Colonic mucosa (tissue), 4 donors: ENCODE results near the gene ADPRM. TPM values are rescaled to one million over a fixed set of nuclear protein-coding genes. Genes with fewer than 3 reads are reported as not detected.
A peak's percentile ranks its signal among the peaks of the same experiment; 100 is the strongest.

Source experiments
- DNase-seq: peaks from one replicate; pipeline ENCODE4 v3.0.0-alpha.2; 2020
- H3K27ac ChIP-seq: fragments of 200-600 bp; one replicate; pipeline ENCODE4 v1.8.0; 2021
- H3K27me3 ChIP-seq: fragments of 200-600 bp; one replicate; pipeline ENCODE4 v1.8.0; 2021
- H3K36me3 ChIP-seq: fragments of 200-600 bp; one replicate; pipeline ENCODE4 v1.8.0; 2021
- H3K4me1 ChIP-seq: fragments of 200-600 bp; one replicate; pipeline ENCODE4 v1.8.0; 2021; ENCODE audit warnings: mild to moderate bottlenecking
- H3K4me3 ChIP-seq: fragments of 200-600 bp; one replicate; pipeline ENCODE4 v1.8.0; 2021
- H3K9ac ChIP-seq, 2 donors: one replicate each; pipeline ENCODE4 v1.7.0; 2013; ENCODE audit warnings: control low read depth in 2 of 2, low read depth in 2 of 2, low read length in 2 of 2
- H3K9me3 ChIP-seq: fragments of 200-600 bp; one replicate; pipeline ENCODE4 v1.8.0; 2021
- intact Hi-C: fragments of 100-400 bp; cut with DNase I; formaldehyde crosslinking; loops from one replicate; pipeline ENCODE4 v1.14.1; 2022
- total RNA-seq, 2 donors: library from RNA; stranded (reverse); fragmentation: NEBNext Ultra II Directional in 1 of 2; extraction: Animal tissue kit (Norgen Biotek cat#: 25700) in 1 of 2; gene quantifications; one replicate each; pipeline ENCODE4 v1.2.1, GENCODE V29; 2021
- TF ChIP-seq, protein P1 (sequence below): fragments of 200-600 bp; IDR thresholded peaks from one replicate; pipeline ENCODE4 v1.8.0; 2022; ENCODE audit warnings: antibody characterized with exemption, mild to moderate bottlenecking
- donor health status: healthy.
- donor health status: DM: no; HTN: no; CAD: no.
- donor health status: DM: no; HTN: no; CAD: no.

The ADPRM gene
- total RNA-seq, 2 donors from 2014 or later: 4.1 to 7.7 TPM

GRCh38 chr17:10757647-10758046 lies 60.3 kb downstream of the ADPRM start:
- Histone ChIP-seq H3K36me3 (no peaks in the 10 kb centered on the region), H3K27me3 (no peaks in the 10 kb centered on the region), H3K27ac (peak overlapping the region; percentile 15), H3K9me3 (no peaks in the 10 kb centered on the region), H3K9ac (no peak overlapping the region), H3K4me3 (no peak overlapping the region), H3K4me1 (no peaks in the 10 kb centered on the region)
- intact Hi-C loops: no loop called here
- TF ChIP-seq, protein P1, sequence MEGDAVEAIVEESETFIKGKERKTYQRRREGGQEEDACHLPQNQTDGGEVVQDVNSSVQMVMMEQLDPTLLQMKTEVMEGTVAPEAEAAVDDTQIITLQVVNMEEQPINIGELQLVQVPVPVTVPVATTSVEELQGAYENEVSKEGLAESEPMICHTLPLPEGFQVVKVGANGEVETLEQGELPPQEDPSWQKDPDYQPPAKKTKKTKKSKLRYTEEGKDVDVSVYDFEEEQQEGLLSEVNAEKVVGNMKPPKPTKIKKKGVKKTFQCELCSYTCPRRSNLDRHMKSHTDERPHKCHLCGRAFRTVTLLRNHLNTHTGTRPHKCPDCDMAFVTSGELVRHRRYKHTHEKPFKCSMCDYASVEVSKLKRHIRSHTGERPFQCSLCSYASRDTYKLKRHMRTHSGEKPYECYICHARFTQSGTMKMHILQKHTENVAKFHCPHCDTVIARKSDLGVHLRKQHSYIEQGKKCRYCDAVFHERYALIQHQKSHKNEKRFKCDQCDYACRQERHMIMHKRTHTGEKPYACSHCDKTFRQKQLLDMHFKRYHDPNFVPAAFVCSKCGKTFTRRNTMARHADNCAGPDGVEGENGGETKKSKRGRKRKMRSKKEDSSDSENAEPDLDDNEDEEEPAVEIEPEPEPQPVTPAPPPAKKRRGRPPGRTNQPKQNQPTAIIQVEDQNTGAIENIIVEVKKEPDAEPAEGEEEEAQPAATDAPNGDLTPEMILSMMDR: no peak
- DNase-seq: no peak

GRCh38 chr17:10758062-10758461 lies 60.7 kb downstream of the ADPRM start:
- no peaks in the 10 kb centered on the region for H3K27me3 ChIP-seq
- TF ChIP-seq, protein P1: no peak
- DNase-seq: no peak

More at GRCh38 chr17:10758062-10758461, 60.7 kb downstream of the ADPRM start:
- Histone ChIP-seq H3K27ac (no peak overlapping the region), H3K4me1 (no peaks in the 10 kb centered on the region), H3K4me3 (no peak overlapping the region), H3K9ac (no peak overlapping the region), H3K36me3 (no peaks in the 10 kb centered on the region), H3K9me3 (no peaks in the 10 kb centered on the region)
- intact Hi-C loops: no loop called here

Other genes starting within 250 kb of the ADPRM start
- gene MYH4, start 228.0 kb upstream of the ADPRM start, total RNA-seq: not detected
- gene MYH1, start 179.1 kb upstream of the ADPRM start, total RNA-seq: not detected
- under 1 TPM in 1 of 2 donors, not detected in 1; 0.48 TPM for gene MYH2, start 147.9 kb upstream of the ADPRM start, total RNA-seq
- gene MYH3, start 40.3 kb upstream of the ADPRM start, total RNA-seq: 1 to 10 TPM; 1.3 to 1.7 TPM
- 10 to 100 TPM; 41.8 to 54.7 TPM for gene SCO1, start 61 bp upstream of the ADPRM start, total RNA-seq
- gene TMEM220, start 32.4 kb downstream of the ADPRM start, total RNA-seq: 10 to 100 TPM; 14.5 to 17.6 TPM
- 10 to 100 TPM; 63.1 to 68.8 TPM for gene TMEM238L, start 106.5 kb downstream of the ADPRM start, total RNA-seq
- 1 to 10 TPM in 1 of 2 donors, under 1 TPM in 1; 0.40 to 1.5 TPM for gene PIRT, start 140.5 kb downstream of the ADPRM start, total RNA-seq